GM12878 (cell line): Measurements from ENCODE around the gene TET2. TPM values are rescaled to one million over a fixed set of nuclear protein-coding genes. Genes with fewer than 3 reads are reported as not detected.

ENCODE experiments used
- BHLHE40 ChIP-seq, 2 experiments: fragments of 450-650 bp in 1 of 2; IDR thresholded peaks; 2 replicates each; pipeline ENCODE4 v1.6.1; 2011 to 2017; ENCODE audit warnings: low read depth in 2 of 2, borderline replicate concordance in 1 of 2, improper control_type of control experiment in 1 of 2, low read length in 1 of 2, mild to moderate bottlenecking in 1 of 2
- CHD2 ChIP-seq: IDR thresholded peaks from 2 replicates; pipeline ENCODE4 v1.6.1; 2011; ENCODE audit warnings: low read depth, low read length, improper control_type of control experiment, borderline replicate concordance
- CREB1 ChIP-seq: IDR thresholded peaks from 2 replicates; pipeline ENCODE4 v1.6.1; 2012; ENCODE audit warnings: low read depth, mild to moderate bottlenecking, inconsistent platforms
- IKZF1 ChIP-seq: fragments of 450-650 bp; conservative IDR thresholded peaks from 2 replicates; pipeline ENCODE4 v1.6.1; 2017; ENCODE audit warnings: antibody characterized with exemption, mild to moderate bottlenecking
- IKZF2 ChIP-seq, 2 experiments: fragments of 450-650 bp; IDR thresholded peaks; 2 replicates each; pipeline ENCODE4 v1.6.1; 2017; ENCODE audit warnings: mild to moderate bottlenecking in 2 of 2, moderate library complexity in 2 of 2
- IRF4 ChIP-seq: IDR thresholded peaks from 2 replicates; pipeline ENCODE4 v1.6.1; 2011; ENCODE audit warnings: low read depth, low read length
- KLF5 ChIP-seq: fragments of 450-650 bp; IDR thresholded peaks from 2 replicates; pipeline ENCODE4 v1.6.1; 2014; ENCODE audit warnings: mild to moderate bottlenecking; ENCODE audit not compliant: partially characterized antibody
- NR2F1 ChIP-seq: fragments of 450-650 bp; conservative IDR thresholded peaks from 2 replicates; pipeline ENCODE4 v1.6.1; 2017; ENCODE audit warnings: mild to moderate bottlenecking
- POLR2A ChIP-seq: IDR thresholded peaks from 2 replicates; pipeline ENCODE4 v1.6.1; 2011; ENCODE audit warnings: low read depth, mild to moderate bottlenecking, low read length
- POLR2AphosphoS2 ChIP-seq: IDR thresholded peaks from 2 replicates; pipeline ENCODE4 v1.6.1; 2011; ENCODE audit warnings: low read depth, mild to moderate bottlenecking, low read length, improper control_type of control experiment, moderate library complexity
- POLR2AphosphoS5 ChIP-seq: IDR thresholded peaks from 2 replicates; pipeline ENCODE4 v1.6.1; 2011; ENCODE audit warnings: mild to moderate bottlenecking, low read length, inconsistent platforms
- RBBP5 ChIP-seq: fragments of 200-600 bp; sonication (generic); conservative IDR thresholded peaks from 2 replicates; pipeline ENCODE4 v1.6.1; 2016
- SIN3A ChIP-seq: IDR thresholded peaks from 2 replicates; pipeline ENCODE4 v1.6.1; 2012; ENCODE audit warnings: low read depth, low read length, improper control_type of control experiment
- TBL1XR1 ChIP-seq: IDR thresholded peaks from 2 replicates; pipeline ENCODE4 v1.6.1; 2012; ENCODE audit warnings: low read depth, low read length, improper control_type of control experiment
- ZNF622 ChIP-seq: fragments of 450-650 bp; IDR thresholded peaks from 2 replicates; pipeline ENCODE4 v1.6.1; 2017; ENCODE audit warnings: mild to moderate bottlenecking, inconsistent platforms
- polyA plus RNA-seq, 11 experiments: library from polyadenylated mRNA; depleted of rRNA in 4 of 11; unstranded in 6 of 11; stranded (reverse) in 5 of 11; fragments of >200 nt; fragmentation: Nextera tagmentation in 4 of 11; fragmentation: Illumina TruSeq in 1 of 11; extraction: Ambion mirVana in 4 of 11; extraction: Trizol in 1 of 11; gene quantifications; 1 replicate in 1 of 11; 2 replicates in 10 of 11; pipeline versions ENCODE4 v1.2.1 to v1.2.3, GENCODE V29; 2011 to 2016; ENCODE audit warnings: inconsistent platforms in 2 of 11, missing spikeins in 2 of 11, low read depth in 1 of 11
- total RNA-seq, 4 experiments: library from RNA; depleted of rRNA in 3 of 4; stranded (reverse); fragments of >200 nt in 3 of 4; fragmentation: Illumina TruSeq in 1 of 4; extraction: Trizol in 1 of 4; gene quantifications; 2 replicates each; pipeline versions ENCODE4 v1.2.1 to v1.2.3, GENCODE V29; 2013 to 2021
- TF ChIP-seq, protein P1 (sequence below): fragments of 450-650 bp; IDR thresholded peaks from 2 replicates; pipeline ENCODE4 v1.6.1; 2017; ENCODE audit warnings: mild to moderate bottlenecking, moderate library complexity
- TF ChIP-seq, protein P2 (sequence below): IDR thresholded peaks from 2 replicates; pipeline ENCODE4 v1.6.1; 2012; ENCODE audit warnings: low read depth, low read length, improper control_type of control experiment
- TF ChIP-seq, protein P3 (sequence below): fragments of 450-650 bp; IDR thresholded peaks from 2 replicates; pipeline ENCODE4 v1.6.1; 2018; ENCODE audit warnings: borderline replicate concordance, mild to moderate bottlenecking; ENCODE audit not compliant: partially characterized antibody
- TF ChIP-seq, protein P4 (sequence below): IDR thresholded peaks from 2 replicates; pipeline ENCODE4 v1.6.1; 2012; ENCODE audit warnings: improper control_type of control experiment, low read depth, low read length; ENCODE audit not compliant: insufficient replicate concordance

Gene TET2
- total and polyA plus RNA-seq, 10 of the 15 experiments (the other 5 are each of a cell fraction or from before 2014, with no cell fraction given), result 3.7 to 49.0 (median 27.5) TPM

DNA sequence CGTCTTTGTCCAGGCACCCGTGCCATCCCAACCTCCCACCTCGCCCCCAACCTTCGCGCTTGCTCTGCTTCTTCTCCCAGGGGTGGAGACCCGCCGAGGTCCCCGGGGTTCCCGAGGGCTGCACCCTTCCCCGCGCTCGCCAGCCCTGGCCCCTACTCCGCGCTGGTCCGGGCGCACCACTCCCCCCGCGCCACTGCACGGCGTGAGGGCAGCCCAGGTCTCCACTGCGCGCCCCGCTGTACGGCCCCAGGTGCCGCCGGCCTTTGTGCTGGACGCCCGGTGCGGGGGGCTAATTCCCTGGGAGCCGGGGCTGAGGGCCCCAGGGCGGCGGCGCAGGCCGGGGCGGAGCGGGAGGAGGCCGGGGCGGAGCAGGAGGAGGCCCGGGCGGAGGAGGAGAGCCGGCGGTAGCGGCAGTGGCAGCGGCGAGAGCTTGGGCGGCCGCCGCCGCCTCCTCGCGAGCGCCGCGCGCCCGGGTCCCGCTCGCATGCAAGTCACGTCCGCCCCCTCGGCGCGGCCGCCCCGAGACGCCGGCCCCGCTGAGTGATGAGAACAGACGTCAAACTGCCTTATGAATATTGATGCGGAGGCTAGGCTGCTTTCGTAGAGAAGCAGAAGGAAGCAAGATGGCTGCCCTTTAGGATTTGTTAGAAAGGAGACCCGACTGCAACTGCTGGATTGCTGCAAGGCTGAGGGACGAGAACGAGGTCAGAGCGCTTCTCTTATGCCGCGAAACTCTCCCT, at the start of gene TET2 (continued):
- TF ChIP-seq, protein P1, sequence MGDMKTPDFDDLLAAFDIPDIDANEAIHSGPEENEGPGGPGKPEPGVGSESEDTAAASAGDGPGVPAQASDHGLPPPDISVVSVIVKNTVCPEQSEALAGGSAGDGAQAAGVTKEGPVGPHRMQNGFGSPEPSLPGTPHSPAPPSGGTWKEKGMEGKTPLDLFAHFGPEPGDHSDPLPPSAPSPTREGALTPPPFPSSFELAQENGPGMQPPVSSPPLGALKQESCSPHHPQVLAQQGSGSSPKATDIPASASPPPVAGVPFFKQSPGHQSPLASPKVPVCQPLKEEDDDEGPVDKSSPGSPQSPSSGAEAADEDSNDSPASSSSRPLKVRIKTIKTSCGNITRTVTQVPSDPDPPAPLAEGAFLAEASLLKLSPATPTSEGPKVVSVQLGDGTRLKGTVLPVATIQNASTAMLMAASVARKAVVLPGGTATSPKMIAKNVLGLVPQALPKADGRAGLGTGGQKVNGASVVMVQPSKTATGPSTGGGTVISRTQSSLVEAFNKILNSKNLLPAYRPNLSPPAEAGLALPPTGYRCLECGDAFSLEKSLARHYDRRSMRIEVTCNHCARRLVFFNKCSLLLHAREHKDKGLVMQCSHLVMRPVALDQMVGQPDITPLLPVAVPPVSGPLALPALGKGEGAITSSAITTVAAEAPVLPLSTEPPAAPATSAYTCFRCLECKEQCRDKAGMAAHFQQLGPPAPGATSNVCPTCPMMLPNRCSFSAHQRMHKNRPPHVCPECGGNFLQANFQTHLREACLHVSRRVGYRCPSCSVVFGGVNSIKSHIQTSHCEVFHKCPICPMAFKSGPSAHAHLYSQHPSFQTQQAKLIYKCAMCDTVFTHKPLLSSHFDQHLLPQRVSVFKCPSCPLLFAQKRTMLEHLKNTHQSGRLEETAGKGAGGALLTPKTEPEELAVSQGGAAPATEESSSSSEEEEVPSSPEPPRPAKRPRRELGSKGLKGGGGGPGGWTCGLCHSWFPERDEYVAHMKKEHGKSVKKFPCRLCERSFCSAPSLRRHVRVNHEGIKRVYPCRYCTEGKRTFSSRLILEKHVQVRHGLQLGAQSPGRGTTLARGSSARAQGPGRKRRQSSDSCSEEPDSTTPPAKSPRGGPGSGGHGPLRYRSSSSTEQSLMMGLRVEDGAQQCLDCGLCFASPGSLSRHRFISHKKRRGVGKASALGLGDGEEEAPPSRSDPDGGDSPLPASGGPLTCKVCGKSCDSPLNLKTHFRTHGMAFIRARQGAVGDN, result peak; percentile 72; the same call in 1 of the 2 replicates
- TF ChIP-seq KLF5, result peak; percentile 21
- TF ChIP-seq RBBP5, result no peak
- peak; percentile 96 for TF ChIP-seq CREB1
- TF ChIP-seq POLR2AphosphoS5, result peak; percentile 91
- TF ChIP-seq IKZF1, result peak; percentile 97
- TF ChIP-seq SIN3A, result peak; percentile 29; the same call in 1 of the 2 replicates
- TF ChIP-seq, protein P2, sequence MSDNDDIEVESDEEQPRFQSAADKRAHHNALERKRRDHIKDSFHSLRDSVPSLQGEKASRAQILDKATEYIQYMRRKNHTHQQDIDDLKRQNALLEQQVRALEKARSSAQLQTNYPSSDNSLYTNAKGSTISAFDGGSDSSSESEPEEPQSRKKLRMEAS, result 0 out of 2 replicates have a peak, but pooled peaks have one; percentile 12
- peak; percentile 76 for TF ChIP-seq POLR2A
- TF ChIP-seq IKZF2 (IDR thresholded peaks at IDR 0.05), result no peak
- peak; percentile 77 for TF ChIP-seq NR2F1
- no peak for TF ChIP-seq IRF4
- TF ChIP-seq TBL1XR1, result peak; percentile 61
- no peak for TF ChIP-seq ZNF622
- TF ChIP-seq, protein P3, sequence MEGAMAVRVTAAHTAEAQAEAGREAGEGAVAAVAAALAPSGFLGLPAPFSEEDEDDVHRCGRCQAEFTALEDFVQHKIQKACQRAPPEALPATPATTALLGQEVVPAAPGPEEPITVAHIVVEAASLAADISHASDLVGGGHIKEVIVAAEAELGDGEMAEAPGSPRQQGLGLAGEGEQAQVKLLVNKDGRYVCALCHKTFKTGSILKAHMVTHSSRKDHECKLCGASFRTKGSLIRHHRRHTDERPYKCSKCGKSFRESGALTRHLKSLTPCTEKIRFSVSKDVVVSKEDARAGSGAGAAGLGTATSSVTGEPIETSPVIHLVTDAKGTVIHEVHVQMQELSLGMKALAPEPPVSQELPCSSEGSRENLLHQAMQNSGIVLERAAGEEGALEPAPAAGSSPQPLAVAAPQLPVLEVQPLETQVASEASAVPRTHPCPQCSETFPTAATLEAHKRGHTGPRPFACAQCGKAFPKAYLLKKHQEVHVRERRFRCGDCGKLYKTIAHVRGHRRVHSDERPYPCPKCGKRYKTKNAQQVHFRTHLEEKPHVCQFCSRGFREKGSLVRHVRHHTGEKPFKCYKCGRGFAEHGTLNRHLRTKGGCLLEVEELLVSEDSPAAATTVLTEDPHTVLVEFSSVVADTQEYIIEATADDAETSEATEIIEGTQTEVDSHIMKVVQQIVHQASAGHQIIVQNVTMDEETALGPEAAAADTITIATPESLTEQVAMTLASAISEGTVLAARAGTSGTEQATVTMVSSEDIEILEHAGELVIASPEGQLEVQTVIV, result no peak
- TF ChIP-seq BHLHE40 (IDR thresholded peaks at IDR 0.05; ENCODE audit: borderline replicate concordance in 1 of 2, low read depth in 2 of 2, low read length in 1 of 2), result peak; percentile 66 to 76; a peak in 3 of 4 replicates
- TF ChIP-seq, protein P4, sequence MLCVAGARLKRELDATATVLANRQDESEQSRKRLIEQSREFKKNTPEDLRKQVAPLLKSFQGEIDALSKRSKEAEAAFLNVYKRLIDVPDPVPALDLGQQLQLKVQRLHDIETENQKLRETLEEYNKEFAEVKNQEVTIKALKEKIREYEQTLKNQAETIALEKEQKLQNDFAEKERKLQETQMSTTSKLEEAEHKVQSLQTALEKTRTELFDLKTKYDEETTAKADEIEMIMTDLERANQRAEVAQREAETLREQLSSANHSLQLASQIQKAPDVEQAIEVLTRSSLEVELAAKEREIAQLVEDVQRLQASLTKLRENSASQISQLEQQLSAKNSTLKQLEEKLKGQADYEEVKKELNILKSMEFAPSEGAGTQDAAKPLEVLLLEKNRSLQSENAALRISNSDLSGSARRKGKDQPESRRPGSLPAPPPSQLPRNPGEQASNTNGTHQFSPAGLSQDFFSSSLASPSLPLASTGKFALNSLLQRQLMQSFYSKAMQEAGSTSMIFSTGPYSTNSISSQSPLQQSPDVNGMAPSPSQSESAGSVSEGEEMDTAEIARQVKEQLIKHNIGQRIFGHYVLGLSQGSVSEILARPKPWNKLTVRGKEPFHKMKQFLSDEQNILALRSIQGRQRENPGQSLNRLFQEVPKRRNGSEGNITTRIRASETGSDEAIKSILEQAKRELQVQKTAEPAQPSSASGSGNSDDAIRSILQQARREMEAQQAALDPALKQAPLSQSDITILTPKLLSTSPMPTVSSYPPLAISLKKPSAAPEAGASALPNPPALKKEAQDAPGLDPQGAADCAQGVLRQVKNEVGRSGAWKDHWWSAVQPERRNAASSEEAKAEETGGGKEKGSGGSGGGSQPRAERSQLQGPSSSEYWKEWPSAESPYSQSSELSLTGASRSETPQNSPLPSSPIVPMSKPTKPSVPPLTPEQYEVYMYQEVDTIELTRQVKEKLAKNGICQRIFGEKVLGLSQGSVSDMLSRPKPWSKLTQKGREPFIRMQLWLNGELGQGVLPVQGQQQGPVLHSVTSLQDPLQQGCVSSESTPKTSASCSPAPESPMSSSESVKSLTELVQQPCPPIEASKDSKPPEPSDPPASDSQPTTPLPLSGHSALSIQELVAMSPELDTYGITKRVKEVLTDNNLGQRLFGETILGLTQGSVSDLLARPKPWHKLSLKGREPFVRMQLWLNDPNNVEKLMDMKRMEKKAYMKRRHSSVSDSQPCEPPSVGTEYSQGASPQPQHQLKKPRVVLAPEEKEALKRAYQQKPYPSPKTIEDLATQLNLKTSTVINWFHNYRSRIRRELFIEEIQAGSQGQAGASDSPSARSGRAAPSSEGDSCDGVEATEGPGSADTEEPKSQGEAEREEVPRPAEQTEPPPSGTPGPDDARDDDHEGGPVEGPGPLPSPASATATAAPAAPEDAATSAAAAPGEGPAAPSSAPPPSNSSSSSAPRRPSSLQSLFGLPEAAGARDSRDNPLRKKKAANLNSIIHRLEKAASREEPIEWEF, result no peak
- peak; percentile 64 for TF ChIP-seq POLR2AphosphoS2
- peak; percentile 74 for TF ChIP-seq CHD2
